ENCODE measurements around the gene GABRQ. TPM values are rescaled to one million over a fixed set of nuclear protein-coding genes. Genes with fewer than 3 reads are reported as not detected.
"Not testable (repeated sequence)": the region's sequence is repeated elsewhere in the genome, so short reads cannot be mapped to it uniquely, and the experiment has no call there.

Gene GABRQ
- total and polyA plus RNA-seq, 5 experiments from 2014 or later: not detected

DNA sequence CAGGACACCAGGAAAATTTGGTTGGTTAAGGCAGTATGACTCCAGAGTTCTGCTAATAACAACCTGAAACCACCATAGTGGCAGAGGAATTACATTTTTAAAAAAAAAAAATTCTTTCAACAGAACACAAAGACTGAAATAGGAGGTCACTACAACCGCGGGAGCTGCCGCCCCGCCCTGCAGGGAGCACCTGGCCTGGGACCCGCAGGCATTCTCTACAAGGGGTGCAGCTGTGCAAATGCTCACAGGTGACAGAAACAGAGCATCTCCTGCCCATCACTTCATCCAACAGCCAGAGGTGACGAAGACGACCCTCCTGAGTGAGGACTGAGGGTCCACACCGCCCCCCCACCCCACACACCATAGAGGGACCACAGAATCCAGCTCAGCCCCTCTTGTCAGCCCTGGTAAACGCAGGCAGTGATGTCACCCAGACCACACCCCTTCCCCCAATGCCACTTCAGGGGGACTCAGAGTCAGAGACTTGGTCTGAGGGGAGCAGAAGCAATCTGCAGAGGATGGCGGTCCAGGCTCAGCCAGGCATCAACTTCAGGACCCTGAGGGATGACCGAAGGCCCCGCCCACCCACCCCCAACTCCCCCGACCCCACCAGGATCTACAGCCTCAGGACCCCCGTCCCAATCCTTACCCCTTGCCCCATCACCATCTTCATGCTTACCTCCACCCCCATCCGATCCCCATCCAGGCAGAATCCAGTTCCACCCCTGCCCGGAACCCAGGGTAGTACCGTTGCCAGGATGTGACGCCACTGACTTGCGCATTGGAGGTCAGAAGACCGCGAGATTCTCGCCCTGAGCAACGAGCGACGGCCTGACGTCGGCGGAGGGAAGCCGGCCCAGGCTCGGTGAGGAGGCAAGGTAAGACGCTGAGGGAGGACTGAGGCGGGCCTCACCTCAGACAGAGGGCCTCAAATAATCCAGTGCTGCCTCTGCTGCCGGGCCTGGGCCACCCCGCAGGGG, 60.5 kb downstream of the GABRQ start, which contains the start of gene MAGEA3:
Gene MAGEA3, plus strand, starts transcription at position 843 of the 980 bp plus-strand sequence. CDS start 2,039 bp downstream, outside the sequence.
- POLR2A ChIA-PET, H3K27me3 Mint-ChIP-seq, H3K4me3 Mint-ChIP-seq, DNase-seq, ATAC-seq, H3K27ac Mint-ChIP-seq, H3K9me3 Mint-ChIP-seq, H3K4me1 Mint-ChIP-seq, H3K36me3 Mint-ChIP-seq: not testable (repeated sequence)

DNA sequence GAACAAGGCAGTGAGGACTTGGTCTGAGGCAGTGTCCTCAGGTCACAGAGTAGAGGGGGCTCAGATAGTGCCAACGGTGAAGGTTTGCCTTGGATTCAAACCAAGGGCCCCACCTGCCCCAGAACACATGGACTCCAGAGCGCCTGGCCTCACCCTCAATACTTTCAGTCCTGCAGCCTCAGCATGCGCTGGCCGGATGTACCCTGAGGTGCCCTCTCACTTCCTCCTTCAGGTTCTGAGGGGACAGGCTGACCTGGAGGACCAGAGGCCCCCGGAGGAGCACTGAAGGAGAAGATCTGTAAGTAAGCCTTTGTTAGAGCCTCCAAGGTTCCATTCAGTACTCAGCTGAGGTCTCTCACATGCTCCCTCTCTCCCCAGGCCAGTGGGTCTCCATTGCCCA, 62.7 kb downstream of the GABRQ start:
- H3K9me3 Mint-ChIP-seq, H3K4me3 Mint-ChIP-seq, H3K27ac Mint-ChIP-seq, POLR2A ChIA-PET, H3K36me3 Mint-ChIP-seq, H3K27me3 Mint-ChIP-seq, ATAC-seq, H3K4me1 Mint-ChIP-seq: not testable (repeated sequence)
- peak in 1 of 10 donors; percentile 45 for DNase-seq

DNA sequence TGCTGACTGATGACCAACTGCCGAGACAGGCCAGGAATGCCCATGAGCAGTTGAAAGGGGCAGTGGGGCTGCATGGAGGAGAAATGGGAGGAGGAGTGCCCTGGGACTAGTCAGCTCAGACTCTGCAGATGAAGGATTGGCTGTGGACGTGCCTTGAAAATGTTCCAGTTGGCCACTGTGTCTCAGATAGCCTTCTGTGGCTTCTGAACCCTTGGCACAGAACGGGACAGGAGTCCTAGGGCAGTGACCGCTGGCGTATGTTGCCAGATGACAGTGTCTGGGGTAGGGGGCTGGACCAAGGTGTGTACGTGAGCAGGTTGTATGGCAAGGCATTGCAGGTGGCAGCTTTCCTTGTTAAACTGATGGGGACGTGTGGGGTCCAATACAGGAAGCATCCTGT, 68.8 kb downstream of the GABRQ start:
- H3K4me3 Mint-ChIP-seq, DNase-seq, H3K36me3 Mint-ChIP-seq, H3K27ac Mint-ChIP-seq, H3K4me1 Mint-ChIP-seq, H3K27me3 Mint-ChIP-seq, H3K9me3 Mint-ChIP-seq, POLR2A ChIA-PET, ATAC-seq: not testable (repeated sequence)

Other genes with a start within 250 kb of the GABRQ start
- not detected for gene GABRA3, start 186.6 kb upstream of the GABRQ start, total RNA-seq
- gene GABRA3, start 186.6 kb upstream of the GABRQ start, polyA plus RNA-seq: not detected
- not detected for gene MAGEA3, start 60.9 kb downstream of the GABRQ start, total RNA-seq
- not detected for gene MAGEA3, start 60.9 kb downstream of the GABRQ start, polyA plus RNA-seq
- not detected for gene CSAG2, start 71.4 kb downstream of the GABRQ start, total RNA-seq
- not detected for gene CSAG2, start 71.4 kb downstream of the GABRQ start, polyA plus RNA-seq
- not detected for gene MAGEA2B, start 76.7 kb downstream of the GABRQ start, total RNA-seq
- gene MAGEA2B, start 76.7 kb downstream of the GABRQ start, polyA plus RNA-seq: not detected
- not detected for gene CSAG1, start 95.8 kb downstream of the GABRQ start, total RNA-seq
- not detected for gene CSAG1, start 95.8 kb downstream of the GABRQ start, polyA plus RNA-seq
- gene MAGEA12, start 95.9 kb downstream of the GABRQ start, total RNA-seq: not detected
- not detected for gene MAGEA12, start 95.9 kb downstream of the GABRQ start, polyA plus RNA-seq
- not detected for gene MAGEA2, start 115.9 kb downstream of the GABRQ start, total RNA-seq
- gene MAGEA2, start 115.9 kb downstream of the GABRQ start, polyA plus RNA-seq: not detected
- not detected for gene CSAG3, start 121.3 kb downstream of the GABRQ start, total RNA-seq
- not detected for gene CSAG3, start 121.3 kb downstream of the GABRQ start, polyA plus RNA-seq
- not detected for gene MAGEA6, start 131.8 kb downstream of the GABRQ start, total RNA-seq
- gene MAGEA6, start 131.8 kb downstream of the GABRQ start, polyA plus RNA-seq: not detected
- gene CETN2, start 192.9 kb downstream of the GABRQ start, total RNA-seq: 1 to 10 TPM; 6.3 to 7.3 TPM
- gene CETN2, start 192.9 kb downstream of the GABRQ start, polyA plus RNA-seq: 10 to 100 TPM; 23.3 to 30.8 (median 27.7) TPM
- 1 to 10 TPM; 6.8 to 7.6 TPM for gene NSDHL, start 193.2 kb downstream of the GABRQ start, total RNA-seq
- gene NSDHL, start 193.2 kb downstream of the GABRQ start, polyA plus RNA-seq: 10 to 100 TPM; 10.5 to 13.0 (median 12.7) TPM

Measured in naive thymus-derived CD8-positive, alpha-beta T cell (primary cell).